Measurements from ENCODE around the gene UBE2I.

- TF ChIP-seq POLR2A (IDR thresholded peaks at IDR 0.05) = no peak
- TF ChIP-seq CTCF (IDR thresholded peaks at IDR 0.05) = no peak
- TF ChIP-seq EP300 (IDR thresholded peaks at IDR 0.05) = no peak
- TF ChIP-seq POLR2AphosphoS5 (IDR thresholded peaks at IDR 0.05) = no peak
Observed at GRCh38 chr16:1306334-1306733, 3.1 kb upstream of the UBE2I start.
